GM19099 (cell line): ENCODE results near the gene GBA2.

Source experiments
- POLR2A ChIP-seq: IDR thresholded peaks from 3 replicates; pipeline ENCODE4 v1.6.1; 2011; ENCODE audit warnings: low read depth; ENCODE audit not compliant: insufficient read length; ENCODE audit errors: extremely low read depth

Gene GBA2

GRCh38 chr9:35774907-35775635 is 26.0 kb upstream of the GBA2 start:
- no peak for TF ChIP-seq POLR2A

GRCh38 chr9:35771943-35772342 is 22.9 kb upstream of the GBA2 start:
- no peak for TF ChIP-seq POLR2A

- no peak for TF ChIP-seq POLR2A
Measured at GRCh38 chr9:35771534-35771933, 22.5 kb upstream of the GBA2 start.

GRCh38 chr9:35771075-35771433 is 22.0 kb upstream of the GBA2 start:
- no peak for TF ChIP-seq POLR2A

GRCh38 chr9:35769763-35770162 is 20.7 kb upstream of the GBA2 start:
- TF ChIP-seq POLR2A, result no peak

- no peak for TF ChIP-seq POLR2A
Measured at GRCh38 chr9:35767458-35767857, 18.4 kb upstream of the GBA2 start.

- TF ChIP-seq POLR2A, result no peak
Measured at GRCh38 chr9:35766997-35767396, 18.0 kb upstream of the GBA2 start.

- no peak for TF ChIP-seq POLR2A
Measured at GRCh38 chr9:35763803-35764202, 14.8 kb upstream of the GBA2 start.

- TF ChIP-seq POLR2A, result no peak
Measured at GRCh38 chr9:35763181-35763580, 14.2 kb upstream of the GBA2 start.

GRCh38 chr9:35760651-35761050 is 11.6 kb upstream of the GBA2 start:
- no peak for TF ChIP-seq POLR2A

- TF ChIP-seq POLR2A, result no peak
Measured at GRCh38 chr9:35759795-35760194, 10.8 kb upstream of the GBA2 start.

- TF ChIP-seq POLR2A, result no peak
Measured at GRCh38 chr9:35758475-35759050, 9.5 kb upstream of the GBA2 start.

- no peak for TF ChIP-seq POLR2A
Measured at GRCh38 chr9:35757892-35758275, 8.9 kb upstream of the GBA2 start.

GRCh38 chr9:35757226-35757891 is 8.3 kb upstream of the GBA2 start:
- peak; percentile 34 for TF ChIP-seq POLR2A

GRCh38 chr9:35756275-35757225 is 7.5 kb upstream of the GBA2 start:
- TF ChIP-seq POLR2A, result no peak
